Measurements from ENCODE around the gene SASH3.

DNA sequence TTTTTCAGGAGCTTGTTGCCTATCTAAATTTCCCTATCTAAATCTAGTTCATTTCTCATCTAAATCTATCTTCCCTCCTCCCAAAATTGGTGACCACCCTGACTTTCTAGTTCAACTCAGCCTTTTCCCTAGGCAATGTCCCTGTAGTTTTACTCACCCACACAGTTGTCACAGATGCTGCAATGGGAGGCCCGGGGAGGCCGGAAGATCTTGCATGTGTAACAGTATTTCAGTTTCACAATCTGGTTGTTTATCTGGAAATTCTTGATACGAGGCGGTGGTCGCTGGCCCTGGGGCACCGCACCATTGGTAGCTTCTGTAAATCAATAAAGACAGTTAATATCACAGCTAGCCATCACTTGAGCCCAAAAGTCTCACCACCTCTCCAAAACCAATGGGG lies 43.8 kb downstream of the SASH3 start:
- TF ChIP-seq POLR2A (IDR thresholded peaks at IDR 0.05): no peak
- no peak for TF ChIP-seq CTCF (IDR thresholded peaks at IDR 0.05)
- no peak for TF ChIP-seq EP300 (IDR thresholded peaks at IDR 0.05)

Measured in stomach (tissue), 4 donors.